HepG2 (cell line): Measurements from ENCODE around the gene NOX3.

Experiments
- ATF4 ChIP-seq, 2 experiments: fragments of 450-650 bp in 1 of 2; sonication (generic) in 1 of 2; formaldehyde crosslinking; IDR thresholded peaks; 2 replicates each; pipeline versions ENCODE4 v1.5.0 to v1.8.0; 2020 to 2022; ENCODE audit warnings: mild to moderate bottlenecking in 1 of 2, missing genetic modification reagents in 1 of 2
- CTCF ChIP-seq: sonication (generic); formaldehyde crosslinking; IDR thresholded peaks from 2 replicates; pipeline ENCODE4 v1.5.0; 2020; ENCODE audit warnings: mild to moderate bottlenecking, missing genetic modification reagents, moderate library complexity
- REST ChIP-seq, 2 experiments: IDR thresholded peaks; 2 replicates each; pipeline ENCODE4 v1.6.1; 2011 to 2012; ENCODE audit warnings: low read length in 2 of 2, borderline replicate concordance in 1 of 2, low read depth in 1 of 2, mild to moderate bottlenecking in 1 of 2, moderate library complexity in 1 of 2
- ZBTB3 ChIP-seq: sonication (generic); formaldehyde crosslinking; IDR thresholded peaks from 2 replicates; pipeline ENCODE4 v1.4.0; 2020; ENCODE audit warnings: low read depth, mild to moderate bottlenecking, moderate library complexity, missing genetic modification reagents, borderline replicate concordance

- no peak for TF ChIP-seq REST (IDR thresholded peaks at IDR 0.05; ENCODE audit: borderline replicate concordance in 1 of 2, low read depth in 1 of 2, low read length in 2 of 2)
- TF ChIP-seq CTCF = no peak
- peak; percentile 84 to 92 for TF ChIP-seq ATF4 (CRISPR knock-in tag; IDR thresholded peaks at IDR 0.05)
- no peak for TF ChIP-seq ZBTB3 (CRISPR knock-in tag)
Observed at GRCh38 chr6:155364844-155365437, 90.7 kb downstream of the NOX3 start.
